ENCODE data around the gene DIDO1. TPM values are rescaled to one million over a fixed set of nuclear protein-coding genes. Genes with fewer than 3 reads are reported as not detected.

Gene DIDO1
- total and polyA plus RNA-seq, 2 of the 4 experiments (the other 2 are of a cell fraction) = 21.8 to 28.1 TPM

DNA sequence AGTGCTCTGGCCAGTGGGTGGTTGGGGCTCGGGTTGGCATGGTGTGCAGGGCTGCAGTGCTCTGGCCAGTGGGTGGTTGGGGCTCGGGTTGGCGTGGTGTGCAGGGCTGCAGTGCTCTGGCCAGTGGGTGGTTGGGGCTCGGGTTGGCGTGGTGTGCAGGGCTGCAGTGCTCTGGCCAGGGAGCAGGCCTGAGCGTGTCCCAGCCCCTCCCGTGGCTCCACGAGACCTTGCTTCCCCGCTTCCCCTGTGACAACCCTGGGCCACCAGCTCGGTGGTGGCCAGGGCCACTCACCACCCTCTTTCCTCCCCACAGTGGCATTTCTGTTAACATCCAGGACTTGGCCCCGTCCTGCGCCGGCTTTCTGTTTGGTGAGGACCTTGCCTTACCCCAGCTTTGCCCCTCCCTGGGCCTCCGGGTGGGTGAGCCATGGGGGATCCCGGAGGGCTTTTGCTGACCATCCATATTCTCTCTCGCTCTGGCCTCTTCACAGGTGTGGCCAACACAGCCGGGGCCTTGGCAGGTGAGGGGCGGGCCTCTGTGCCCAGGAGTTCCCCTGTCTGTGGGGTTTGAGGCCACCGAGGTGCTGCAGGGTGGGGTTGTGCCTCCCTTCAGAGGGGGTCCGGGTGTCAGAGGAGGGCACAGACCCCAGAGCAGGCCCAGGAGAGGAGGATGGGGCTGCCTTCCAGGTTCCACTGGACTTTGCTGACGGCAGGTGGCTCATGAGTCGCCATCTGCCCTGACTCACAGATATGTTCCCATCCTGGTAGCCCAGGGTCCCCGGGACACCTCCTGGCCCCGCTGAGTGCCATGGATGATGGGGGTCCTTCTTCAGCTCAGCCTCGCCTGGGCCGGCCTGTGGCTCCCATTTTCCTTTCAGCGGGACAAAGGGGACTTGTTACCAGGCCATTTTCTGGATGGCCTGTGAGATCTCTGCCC, 40.2 kb upstream of the DIDO1 start (continued):
- no peak for TF ChIP-seq NFE2L2 (IDR thresholded peaks at IDR 0.05; ENCODE audit: low read depth, low read length)

DNA sequence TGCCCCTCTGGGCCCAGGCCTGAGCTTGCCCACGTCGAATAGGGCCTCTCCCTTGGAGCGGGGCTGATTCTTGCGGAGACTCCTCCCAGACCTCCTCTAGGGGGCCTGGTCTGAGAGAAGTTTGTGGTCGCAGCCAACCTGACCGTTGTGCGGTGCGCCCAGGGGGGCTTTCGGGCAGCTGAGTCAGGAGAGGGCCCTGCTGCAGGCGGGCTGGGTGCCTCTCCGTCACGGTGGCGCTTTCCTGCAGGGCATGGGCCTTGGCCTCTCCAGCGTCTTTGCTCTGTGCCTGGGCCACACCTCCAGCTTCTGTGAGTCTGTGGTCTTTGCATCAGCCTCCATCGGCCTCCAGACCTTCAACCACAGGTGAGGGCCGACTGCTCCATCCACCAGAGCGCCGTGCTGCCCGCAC, 39.1 kb upstream of the DIDO1 start:
- POLR2A ChIA-PET (ENCODE audit: unreplicated experiment) = no interaction called here

More for the DNA sequence above, 39.1 kb upstream of the DIDO1 start:
- Histone ChIP-seq H3K23ac (ENCODE audit: low read depth, low read length) (no peak overlapping the region), H3K14ac (replicated peaks; ENCODE audit: low read depth, low read length) (no peak overlapping the region), H3K36me3 (ENCODE audit: control insufficient read depth, insufficient read depth, low read length) (no peaks in the 10 kb centered on the region), H3K79me1 (ENCODE audit: low read depth in 1 of 2, low read length in 2 of 2) (no peaks in the 10 kb centered on the region), H2BK20ac (ENCODE audit: low read depth, low read length) (no peak overlapping the region), H2BK15ac (ENCODE audit: low read depth, low read length) (no peak overlapping the region), H4K5ac (ENCODE audit: low read depth, low read length) (no peak overlapping the region), H4K20me1 (ENCODE audit: insufficient read depth, low read length) (no peaks in the 10 kb centered on the region), H3K27ac (ENCODE audit: insufficient read depth, low read length) (no peak overlapping the region), H3K9me3 (ENCODE audit: control insufficient read depth, insufficient read depth, low read length) (no peaks in the 10 kb centered on the region), H3K4me3 (ENCODE audit: insufficient read depth, low read depth, low read length) (no peak overlapping the region), H4K91ac (ENCODE audit: insufficient read depth, low read depth, low read length) (no peak overlapping the region), H2BK120ac (ENCODE audit: low read depth, low read length) (no peak overlapping the region), H3K4me1 (ENCODE audit: control insufficient read depth, insufficient read depth, low read length) (no peaks in the 10 kb centered on the region), H2AK5ac (ENCODE audit: low read depth, low read length) (no peak overlapping the region), H2BK5ac (ENCODE audit: low read depth, low read length, poor library complexity, severe bottlenecking) (no peak overlapping the region), H3K9me1 (ENCODE audit: insufficient read depth, low read length) (no peaks in the 10 kb centered on the region), H3K4me2 (ENCODE audit: low read depth, low read length) (no peak overlapping the region), H3K9ac (ENCODE audit: low read depth, low read length) (no peak overlapping the region), H2AK9ac (replicated peaks; ENCODE audit: low read depth, low read length, poor library complexity) (no peak overlapping the region), H3K27me3 (ENCODE audit: control insufficient read depth, insufficient read depth, low read length) (peaks cover 28% of the 10 kb centered on the region), H4K8ac (ENCODE audit: low read depth in 2 of 2, low read length in 2 of 2) (no peak overlapping the region), H3K4ac (ENCODE audit: low read depth, low read length) (no peak overlapping the region), H3K56ac (ENCODE audit: extremely low read depth, insufficient read depth, low read length) (no peak overlapping the region), H2AFZ (replicated peaks; ENCODE audit: low read length, poor library complexity) (no peak overlapping the region), H3K18ac (ENCODE audit: low read depth, low read length) (no peak overlapping the region)
- in situ Hi-C loops (cut with MboI; ENCODE audit: low sequenced_read_pairs) (no loop called here), dilution Hi-C loops (cut with HindIII; ENCODE audit: low sequenced_read_pairs, unreplicated experiment) (no loop called here), intact Hi-C loops (cut with micrococcal nuclease) (no loop called here)
- ATAC-seq (ENCODE audit: low read depth) (no peak), DNase-seq (no peak)
- BruUV-seq (replicated peaks) = no TSS peak
- 64% methylated on average over 12 of the region's 19 CpGs; no CpG with 5 or more reads in 1 of the 2 experiments for WGBS, 2 experiments (ENCODE audit: extremely low coverage in 2 of 2, insufficient read length in 1 of 2)
- no peak for TF ChIP-seq MAZ (IDR thresholded peaks at IDR 0.05; ENCODE audit: borderline replicate concordance, low read depth, low read length)
- no peak for TF ChIP-seq USF2 (IDR thresholded peaks at IDR 0.05; ENCODE audit: low read depth, low read length)
- TF ChIP-seq CHD1 (IDR thresholded peaks at IDR 0.05; ENCODE audit: low read depth, low read length) = no peak
- TF ChIP-seq RFX5 (IDR thresholded peaks at IDR 0.05; ENCODE audit: low read depth, low read length) = no peak
- TF ChIP-seq, protein P1, sequence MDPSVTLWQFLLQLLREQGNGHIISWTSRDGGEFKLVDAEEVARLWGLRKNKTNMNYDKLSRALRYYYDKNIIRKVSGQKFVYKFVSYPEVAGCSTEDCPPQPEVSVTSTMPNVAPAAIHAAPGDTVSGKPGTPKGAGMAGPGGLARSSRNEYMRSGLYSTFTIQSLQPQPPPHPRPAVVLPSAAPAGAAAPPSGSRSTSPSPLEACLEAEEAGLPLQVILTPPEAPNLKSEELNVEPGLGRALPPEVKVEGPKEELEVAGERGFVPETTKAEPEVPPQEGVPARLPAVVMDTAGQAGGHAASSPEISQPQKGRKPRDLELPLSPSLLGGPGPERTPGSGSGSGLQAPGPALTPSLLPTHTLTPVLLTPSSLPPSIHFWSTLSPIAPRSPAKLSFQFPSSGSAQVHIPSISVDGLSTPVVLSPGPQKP (IDR thresholded peaks at IDR 0.05; ENCODE audit: borderline replicate concordance, low read depth, low read length) = no peak
- no peak for TF ChIP-seq MXI1 (IDR thresholded peaks at IDR 0.05; ENCODE audit: borderline replicate concordance, low read depth, low read length)
- no peak for TF ChIP-seq FOS (IDR thresholded peaks at IDR 0.05; ENCODE audit: low read depth, low read length)
- no peak for TF ChIP-seq MAFK (IDR thresholded peaks at IDR 0.05; ENCODE audit: low read depth, low read length)
- no peak for TF ChIP-seq CEBPB (IDR thresholded peaks at IDR 0.05; ENCODE audit: low read depth, low read length)
- no peak for TF ChIP-seq NFE2L2 (IDR thresholded peaks at IDR 0.05; ENCODE audit: low read depth, low read length)
- no peak for TF ChIP-seq SMC3 (IDR thresholded peaks at IDR 0.05; ENCODE audit: low read depth, low read length)
- CTCF ChIA-PET = no interaction called here

All from IMR-90 (cell line).